COLO829 (cell line): ENCODE results near the gene SUOX.
A peak's percentile ranks its signal among the peaks of the same experiment; 100 is the strongest.
"Not testable (repeated sequence)": the region's sequence is repeated elsewhere in the genome, so short reads cannot be mapped to it uniquely, and the experiment has no call there.

ENCODE experiments used
- DNase-seq: peaks from one replicate; pipeline ENCODE4 v3.0.0; 2012; ENCODE audit warnings: low spot score

Gene SUOX

GRCh38 chr12:55983232-55983842 is 13.7 kb upstream of the SUOX start:
- DNase-seq: no peak

- no peak for DNase-seq
Measured at GRCh38 chr12:55984861-55985260, 12.2 kb upstream of the SUOX start.

- DNase-seq: no peak
Measured at GRCh38 chr12:55985341-55985740, 11.7 kb upstream of the SUOX start.

- DNase-seq: not testable (repeated sequence)
Measured at GRCh38 chr12:55985976-55986375, 11.1 kb upstream of the SUOX start.

GRCh38 chr12:55991110-55991509 is 6.0 kb upstream of the SUOX start:
- no peak for DNase-seq

GRCh38 chr12:55993230-55993853 is 3.7 kb upstream of the SUOX start:
- no peak for DNase-seq

- no peak for DNase-seq
Measured at GRCh38 chr12:55995366-55995765, 1.7 kb upstream of the SUOX start.

GRCh38 chr12:55996201-55996714 is 818 bp upstream of the SUOX start:
- DNase-seq: peak; percentile 64

GRCh38 chr12:55997535-55997859 is 421 bp downstream of the SUOX start:
- DNase-seq: no peak

GRCh38 chr12:55999522-55999921 is 2.4 kb downstream of the SUOX start:
- DNase-seq: not testable (repeated sequence)

- DNase-seq: not testable (repeated sequence)
Measured at GRCh38 chr12:55999999-56000540, 3.0 kb downstream of the SUOX start.

GRCh38 chr12:56001487-56002100 is 4.5 kb downstream of the SUOX start:
- no peak for DNase-seq

GRCh38 chr12:56003376-56003775 is 6.3 kb downstream of the SUOX start:
- not testable (repeated sequence) for DNase-seq

- no peak for DNase-seq
Measured at GRCh38 chr12:56004211-56004610, 7.1 kb downstream of the SUOX start.

- peak; percentile 46 for DNase-seq
Measured at GRCh38 chr12:56007564-56008559, 10.8 kb downstream of the SUOX start.

GRCh38 chr12:56010111-56010570 is 13.1 kb downstream of the SUOX start:
- DNase-seq: no peak

- no peak for DNase-seq
Measured at GRCh38 chr12:56011509-56012090, 14.5 kb downstream of the SUOX start.

- no peak for DNase-seq
Measured at GRCh38 chr12:56013482-56013881, 16.4 kb downstream of the SUOX start.

- no peak for DNase-seq
Measured at GRCh38 chr12:56014205-56014604, 17.1 kb downstream of the SUOX start.

- no peak for DNase-seq
Measured at GRCh38 chr12:56017181-56017580, 20.1 kb downstream of the SUOX start.

GRCh38 chr12:56018356-56018755 is 21.3 kb downstream of the SUOX start:
- no peak for DNase-seq
